HG02870 (cell line): ENCODE measurements around the gene TDRKH.

Experiments used
- ATAC-seq: cut with Tn5 transposase; IDR thresholded peaks from one replicate; pipeline ENCODE4 v1.9.1; 2021; ENCODE audit warnings: mild to moderate bottlenecking, moderate library complexity; ENCODE audit not compliant: unreplicated experiment

The TDRKH gene

DNA sequence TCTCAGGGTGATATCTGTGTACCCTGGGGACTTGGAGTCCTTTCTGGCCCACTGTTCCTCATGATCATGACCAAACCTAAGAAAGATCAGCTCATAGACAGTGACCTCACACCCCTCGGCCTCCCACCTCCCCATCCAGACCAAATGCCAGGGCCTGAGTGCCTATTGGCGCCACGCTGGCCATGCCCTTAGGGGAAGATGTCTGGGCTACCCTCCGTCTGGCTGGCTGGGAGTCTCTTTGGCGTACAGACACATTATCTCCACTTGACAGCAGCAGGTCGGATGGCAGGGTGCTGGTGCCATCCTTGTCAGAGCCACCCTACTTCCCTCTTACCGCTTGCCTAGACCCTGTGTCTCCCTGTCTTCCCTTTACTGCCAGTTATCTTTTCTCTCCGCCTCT, 32.9 kb upstream of the TDRKH start:
- no peak for ATAC-seq

DNA sequence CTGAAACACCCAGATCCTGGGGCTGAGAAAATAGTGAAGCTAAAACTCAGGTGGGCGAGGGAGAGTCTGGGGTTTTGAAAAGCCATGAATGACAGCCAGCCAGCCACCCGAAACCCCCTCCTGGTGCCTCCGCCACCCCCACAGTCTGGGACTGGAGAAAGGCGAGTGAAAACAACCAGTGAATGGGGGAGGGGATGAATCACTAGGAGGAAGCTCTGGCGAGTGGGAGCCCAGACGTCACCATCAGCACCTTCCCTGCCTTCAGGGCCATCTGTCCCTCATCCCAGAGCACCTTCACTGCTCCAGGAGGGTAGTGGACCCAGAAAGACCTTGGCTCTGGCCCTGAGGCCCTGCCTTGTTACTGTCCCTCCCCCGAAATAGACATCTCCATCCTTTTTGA, 32.1 kb upstream of the TDRKH start:
- no peak for ATAC-seq

DNA sequence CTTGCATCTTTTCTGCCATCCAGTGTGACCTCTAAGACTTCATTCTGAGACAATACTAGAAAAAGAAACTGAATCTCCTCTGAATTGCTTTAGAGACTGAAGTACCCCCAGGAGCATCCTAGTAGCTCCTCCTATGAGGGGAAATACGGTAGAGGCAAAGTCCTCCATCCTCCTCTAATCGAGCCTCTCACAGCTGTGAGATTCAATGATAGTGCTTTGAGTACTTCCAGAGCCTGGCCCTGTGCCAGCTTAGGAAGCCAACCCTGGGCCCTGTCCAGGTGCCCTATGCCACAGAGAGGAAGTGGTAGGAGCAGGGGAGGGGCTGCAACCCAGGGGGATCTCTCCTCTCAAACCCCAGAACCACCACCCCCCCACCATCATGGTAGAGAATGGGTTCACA, 30.6 kb upstream of the TDRKH start:
- no peak for ATAC-seq

DNA sequence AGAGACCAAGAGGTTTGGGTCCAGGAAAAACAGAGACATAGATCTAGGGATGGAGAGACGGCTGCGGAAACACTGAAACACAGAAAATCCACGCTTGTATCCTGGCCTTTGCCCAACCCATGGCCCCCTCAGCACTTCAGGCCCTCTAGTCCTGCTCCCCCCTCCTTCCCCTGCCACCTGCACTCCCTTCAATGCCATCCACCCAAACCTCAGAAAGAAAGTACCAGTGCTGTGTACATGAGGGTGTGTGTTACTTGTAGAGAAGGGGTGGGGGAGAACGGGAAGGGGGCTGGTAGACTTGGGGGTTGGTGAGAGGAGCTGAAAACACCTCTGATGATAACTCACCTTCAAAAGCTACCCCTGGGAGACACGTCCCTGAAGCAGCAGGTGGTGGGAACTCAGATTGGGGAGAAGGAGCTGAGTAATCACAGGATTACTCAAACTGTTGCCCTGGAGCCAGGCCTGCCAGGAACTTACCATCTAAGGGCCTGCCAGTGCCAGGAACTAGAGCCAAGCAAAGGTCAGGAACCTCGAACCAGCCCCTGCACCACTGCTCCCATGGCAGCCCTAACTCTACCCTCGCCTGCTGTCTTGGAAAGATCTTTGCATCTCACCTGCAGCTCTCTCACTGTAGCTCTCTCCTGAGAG, 29.8 kb upstream of the TDRKH start:
- no peak for ATAC-seq

DNA sequence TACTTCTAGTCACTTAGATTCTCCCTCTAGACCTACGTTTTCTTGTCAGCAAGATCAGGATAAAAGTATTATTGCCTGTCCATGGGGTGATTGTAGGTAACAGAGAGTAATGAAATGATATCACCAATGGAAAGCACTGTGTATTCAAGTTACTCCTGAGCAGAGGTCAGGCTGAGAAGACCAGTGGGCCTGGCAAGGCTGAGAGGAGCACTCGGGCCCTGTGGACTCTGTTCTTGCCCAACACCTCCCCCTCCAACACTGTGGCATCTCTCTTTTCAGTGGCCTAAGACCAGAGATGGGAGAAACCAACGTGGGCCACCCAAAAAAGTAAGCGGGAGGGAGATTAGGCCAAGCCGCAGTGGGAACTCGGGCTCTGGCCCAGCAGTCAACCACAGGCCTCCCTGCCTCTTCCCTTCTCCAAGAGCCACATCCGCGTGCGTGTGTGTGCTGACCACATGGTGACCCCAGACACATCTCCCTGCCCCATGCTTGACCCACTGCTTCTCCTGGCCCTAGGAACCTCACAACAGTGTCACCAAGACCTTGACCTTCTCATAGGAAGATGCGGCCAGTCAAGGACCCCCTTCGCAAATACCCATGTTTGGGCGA, 29.0 kb upstream of the TDRKH start:
- no peak for ATAC-seq

DNA sequence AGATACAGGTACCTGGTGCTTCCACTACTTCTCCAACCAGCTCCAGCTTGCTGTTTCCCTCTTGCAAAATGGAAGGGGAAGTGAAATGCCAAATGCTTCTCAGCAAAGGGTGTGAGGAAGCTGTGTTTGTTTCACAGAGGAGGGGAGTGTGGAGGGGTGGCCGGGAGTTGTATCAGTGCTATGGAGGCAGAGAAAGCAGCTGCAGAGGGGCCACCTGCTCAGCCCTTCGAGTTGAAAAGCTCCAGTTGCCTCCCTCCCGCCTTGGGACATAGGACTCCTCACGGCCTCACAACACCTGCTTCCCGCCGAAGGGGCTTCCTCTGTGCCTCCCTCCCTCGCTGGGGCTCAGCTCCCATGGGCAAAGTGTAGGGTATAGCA, 27.0 kb upstream of the TDRKH start:
- no peak for ATAC-seq

DNA sequence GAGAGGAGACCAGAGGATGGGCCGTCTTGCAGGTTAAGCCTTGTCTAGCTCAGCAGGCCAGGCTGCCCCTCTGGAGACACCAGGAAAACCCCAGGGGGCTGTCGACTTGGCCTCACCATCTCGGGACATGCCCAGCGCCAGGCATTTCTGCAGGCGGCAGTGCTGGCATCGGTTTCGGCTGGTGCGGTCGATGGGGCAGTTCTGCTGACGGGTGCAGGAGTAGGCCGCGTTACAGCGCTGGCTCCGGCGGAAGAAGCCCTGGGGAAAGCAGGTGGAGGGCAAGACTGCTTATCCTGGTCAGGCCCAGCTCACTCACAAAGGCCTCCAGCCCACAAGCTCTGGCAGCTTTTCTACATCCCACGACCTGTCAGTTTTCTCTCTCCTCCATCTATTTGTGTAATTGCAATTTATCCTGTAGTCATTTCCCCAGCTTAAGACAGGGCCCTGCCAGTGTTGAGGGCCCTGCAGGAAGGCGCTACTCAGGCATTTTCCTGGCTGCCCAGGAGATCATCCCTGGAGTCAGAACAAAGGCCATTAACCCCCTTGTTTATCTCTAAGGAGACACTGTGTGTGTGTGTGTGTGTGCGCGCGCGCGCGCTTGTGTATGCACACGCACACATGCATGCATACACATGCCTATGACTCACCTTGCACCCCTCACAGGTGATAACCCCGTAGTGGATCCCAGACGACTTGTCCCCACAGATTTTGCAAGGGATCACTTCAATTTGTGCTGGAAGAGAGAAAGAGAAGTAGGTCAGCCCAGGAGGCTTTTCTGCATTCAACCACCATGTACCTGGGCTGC, 26.4 kb upstream of the TDRKH start:
- ATAC-seq, result no peak

DNA sequence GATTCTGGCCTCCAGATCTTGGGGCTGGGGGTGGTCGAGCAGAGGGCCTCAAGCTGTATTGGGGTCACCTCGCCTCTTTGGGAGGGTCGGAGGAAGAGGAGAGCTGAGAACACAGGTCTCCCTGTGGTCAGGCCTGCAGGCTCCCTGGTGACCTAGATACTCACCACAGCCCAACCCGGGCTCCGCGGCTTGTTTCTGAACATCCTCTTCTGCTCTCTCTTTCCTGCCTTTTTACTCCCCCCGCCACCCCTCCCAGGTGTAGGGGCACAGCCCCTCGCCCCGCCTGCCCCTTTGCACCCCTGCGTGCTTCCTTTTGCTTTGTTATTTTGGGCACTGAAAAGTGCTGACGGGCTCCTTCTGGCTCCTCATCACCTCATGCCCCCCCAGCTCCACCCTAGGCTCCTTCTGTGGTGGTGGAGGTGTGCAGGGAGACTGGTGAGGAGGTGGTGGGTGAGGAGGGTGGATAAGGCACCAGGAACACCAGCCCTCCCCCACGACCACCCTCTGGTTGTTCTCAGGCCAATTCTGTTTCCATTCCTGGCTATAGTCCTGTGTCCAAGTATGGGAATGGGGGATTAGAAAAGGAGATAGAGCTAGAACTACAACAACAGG, 25.5 kb upstream of the TDRKH start:
- no peak for ATAC-seq

DNA sequence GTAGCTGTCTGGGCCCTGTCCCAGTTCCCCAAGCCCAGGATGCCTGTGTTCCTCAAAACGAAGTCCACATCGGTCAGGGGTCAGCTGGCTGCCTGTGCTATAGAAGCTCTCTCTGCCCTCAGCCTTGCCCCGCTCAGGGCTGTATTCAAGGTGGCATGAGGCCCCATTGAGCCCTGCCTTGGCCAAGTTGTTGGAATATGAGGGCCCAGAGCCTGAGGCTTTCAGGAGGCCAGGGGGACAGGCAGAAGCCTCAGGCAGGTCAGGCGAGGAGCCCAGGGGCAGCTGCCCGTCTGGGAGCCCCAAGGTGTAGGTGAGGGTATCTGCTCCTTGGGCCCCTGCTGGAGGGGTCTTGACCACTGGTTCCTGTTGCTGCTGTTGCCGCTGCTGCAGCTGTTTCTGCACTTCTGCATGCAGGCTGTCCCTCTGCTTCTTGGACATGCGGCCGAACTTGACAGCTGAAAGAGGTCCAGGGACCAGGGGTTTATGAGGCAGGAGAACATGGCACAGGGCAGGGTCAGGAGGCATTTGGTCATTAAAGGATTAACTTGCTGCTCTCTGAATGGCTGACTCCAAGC, 24.8 kb upstream of the TDRKH start:
- no peak for ATAC-seq

DNA sequence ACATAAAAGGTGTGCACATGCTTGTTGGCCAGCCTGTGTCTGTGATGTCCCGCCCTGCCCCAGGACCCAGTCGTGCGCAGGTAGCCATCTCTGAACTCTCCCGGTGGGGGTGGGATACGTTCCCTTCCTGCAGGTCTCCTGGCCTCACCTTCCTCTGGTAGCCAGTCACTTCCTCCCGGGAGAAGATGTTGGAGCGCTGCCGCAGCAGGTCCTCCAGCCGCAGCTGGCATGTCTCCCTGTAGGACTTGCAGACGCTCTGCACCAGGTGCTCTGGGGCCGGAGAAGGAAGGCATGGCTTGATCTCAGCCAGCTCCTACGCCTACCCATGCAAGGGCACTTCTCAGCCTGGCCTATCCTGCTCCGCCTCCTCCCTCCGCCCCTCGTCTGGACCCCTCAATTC, 24.1 kb upstream of the TDRKH start:
- no peak for ATAC-seq

DNA sequence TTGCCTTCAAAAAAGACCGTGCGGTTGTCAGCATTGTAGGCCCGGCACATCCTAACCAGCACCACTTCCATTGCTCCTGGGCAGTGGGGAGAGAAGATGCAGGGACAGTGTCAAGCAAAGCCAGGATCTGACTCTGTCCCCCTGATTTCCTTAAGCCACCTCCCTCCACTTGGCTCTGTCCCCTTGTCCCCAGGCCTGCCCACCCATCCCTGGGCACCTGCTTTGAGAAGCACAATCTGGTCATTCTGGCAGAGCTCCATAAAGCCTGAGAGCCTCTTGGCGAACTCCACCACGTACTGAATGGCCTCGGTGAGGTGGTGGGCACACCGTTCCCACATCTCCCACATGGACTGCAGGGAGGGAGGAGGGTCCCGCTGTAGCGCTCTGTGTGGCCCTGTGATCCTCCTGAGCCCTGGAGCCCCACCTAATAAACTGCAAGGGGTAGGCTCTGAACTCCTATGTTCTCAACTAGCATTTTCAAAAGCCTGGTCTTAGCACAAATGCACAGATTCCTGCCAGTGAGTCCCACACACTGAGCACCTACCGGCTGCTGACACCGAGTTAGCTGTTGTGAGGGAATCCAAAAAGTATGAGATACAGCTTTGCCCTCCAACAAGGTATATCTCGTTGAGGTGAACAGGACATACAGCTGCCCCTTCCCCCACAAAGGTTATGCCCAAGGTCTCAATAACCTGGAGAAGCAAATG, 23.1 kb upstream of the TDRKH start:
- ATAC-seq, result no peak

DNA sequence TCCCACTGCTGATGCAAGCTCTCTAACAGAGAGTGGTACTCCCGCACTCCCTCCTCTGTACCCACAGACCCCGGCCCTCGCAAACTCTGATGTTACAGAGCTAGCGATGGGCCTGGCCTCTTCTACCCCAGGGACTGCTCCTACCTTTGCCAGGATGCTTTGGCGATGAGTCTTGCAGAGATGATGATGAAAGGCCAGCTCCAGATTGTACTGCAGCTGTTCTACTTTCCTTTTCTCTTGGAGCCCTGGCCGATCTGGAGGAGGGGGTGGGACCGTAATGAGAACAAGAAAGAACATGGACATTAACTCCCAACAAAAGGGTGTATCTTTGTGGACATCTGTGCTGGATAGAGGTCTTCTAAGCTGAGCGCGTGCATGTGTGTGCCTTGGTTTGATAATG, 20.9 kb upstream of the TDRKH start:
- ATAC-seq, result no peak

DNA sequence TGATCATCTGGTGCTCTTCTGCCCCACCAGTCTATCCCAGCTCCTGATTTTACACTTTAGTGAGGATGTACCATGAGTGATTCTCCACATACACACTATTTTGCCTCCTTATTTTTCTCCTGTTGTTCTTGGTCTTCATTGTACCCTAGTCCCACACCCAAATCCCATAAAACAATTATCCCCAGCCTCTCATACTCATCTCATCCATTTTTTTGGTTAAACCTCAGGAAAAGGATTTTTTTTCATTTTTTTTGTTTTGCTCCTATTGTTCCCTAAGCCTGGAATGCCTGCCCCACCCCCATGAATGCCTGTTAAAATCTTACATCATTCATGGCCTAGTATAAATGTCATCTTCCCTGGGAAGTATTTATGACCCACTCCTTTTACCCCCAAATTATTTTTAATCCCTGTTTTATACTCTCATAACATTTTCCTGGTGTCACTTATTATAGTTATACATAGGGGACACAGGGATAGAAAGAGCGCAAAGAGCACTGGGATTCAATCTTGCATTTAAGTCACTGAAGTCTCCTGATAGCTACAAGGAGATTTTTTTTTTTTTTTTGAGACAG, 19.8 kb upstream of the TDRKH start:
- no peak for ATAC-seq

DNA sequence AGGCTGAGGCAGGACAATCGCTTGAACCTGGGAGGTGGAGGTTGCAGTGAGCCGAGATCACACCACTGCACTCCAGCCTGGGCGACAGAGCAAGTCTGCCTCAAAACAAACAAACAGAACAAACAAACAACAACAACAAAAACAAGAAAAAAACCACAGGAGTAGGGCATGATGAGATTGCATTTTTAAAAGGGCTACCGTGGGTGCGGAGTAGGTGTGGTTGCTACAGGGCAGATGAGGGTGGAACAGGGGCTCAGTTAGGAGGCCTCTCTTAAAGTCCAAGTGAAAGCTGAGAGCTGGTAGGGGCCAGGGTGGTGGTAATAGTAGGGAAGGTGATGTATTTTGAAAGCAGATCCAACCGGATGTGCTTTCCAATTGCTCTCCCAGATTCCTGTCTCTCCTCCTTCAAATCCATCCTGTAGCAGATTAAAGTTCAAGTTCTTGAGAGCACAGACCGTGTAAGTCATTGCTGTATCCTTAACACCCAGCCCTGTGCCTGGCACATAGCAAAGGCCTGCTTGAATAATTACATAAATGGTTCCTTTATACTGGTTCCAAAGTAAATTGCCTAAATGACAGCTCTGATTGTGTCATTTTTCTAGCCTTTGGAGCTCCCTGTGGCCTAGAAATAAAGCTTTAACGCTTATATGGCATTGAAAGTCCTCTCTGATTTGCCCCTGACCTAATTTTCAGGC, 19.1 kb upstream of the TDRKH start:
- ATAC-seq, result no peak

DNA sequence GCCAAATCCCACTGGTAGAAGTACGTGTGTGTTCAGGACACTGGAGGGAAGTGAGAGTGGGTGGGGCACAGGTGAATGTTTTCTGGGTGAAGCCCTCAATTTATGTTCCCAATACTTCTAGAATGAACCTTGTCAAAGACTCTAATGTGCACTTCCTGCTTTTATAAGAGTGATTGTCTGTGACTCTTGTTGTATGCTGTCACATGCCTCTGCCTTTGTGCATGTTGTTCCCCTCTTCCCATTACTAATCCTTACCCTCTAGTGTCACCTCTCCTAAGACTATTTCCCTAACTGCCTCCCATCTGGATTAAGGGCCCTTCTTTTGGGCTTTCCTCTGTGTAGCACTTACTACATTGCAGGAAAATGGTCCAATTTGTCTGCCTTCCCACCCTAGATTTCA, 17.5 kb upstream of the TDRKH start:
- ATAC-seq, result no peak

DNA sequence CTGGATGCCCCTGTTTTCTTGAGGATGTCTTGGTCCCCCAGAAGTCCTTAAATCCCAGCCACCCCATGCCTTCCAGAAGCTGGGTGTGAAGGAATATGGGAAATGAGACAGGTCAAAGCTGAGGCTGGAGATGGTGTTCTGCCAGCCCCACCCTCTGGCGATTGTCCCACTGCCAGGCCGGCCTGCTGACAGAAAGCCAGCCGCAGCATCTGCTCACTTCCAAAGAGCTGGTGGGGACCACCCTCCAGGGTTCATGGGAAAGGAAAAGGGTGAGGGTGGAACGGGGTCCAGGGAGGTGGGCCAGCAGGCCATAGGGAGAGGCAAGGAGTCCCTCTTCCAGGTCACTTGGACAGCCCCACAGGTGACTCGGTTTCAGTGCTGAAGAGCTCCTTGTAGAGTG, 16.8 kb upstream of the TDRKH start:
- ATAC-seq, result no peak

DNA sequence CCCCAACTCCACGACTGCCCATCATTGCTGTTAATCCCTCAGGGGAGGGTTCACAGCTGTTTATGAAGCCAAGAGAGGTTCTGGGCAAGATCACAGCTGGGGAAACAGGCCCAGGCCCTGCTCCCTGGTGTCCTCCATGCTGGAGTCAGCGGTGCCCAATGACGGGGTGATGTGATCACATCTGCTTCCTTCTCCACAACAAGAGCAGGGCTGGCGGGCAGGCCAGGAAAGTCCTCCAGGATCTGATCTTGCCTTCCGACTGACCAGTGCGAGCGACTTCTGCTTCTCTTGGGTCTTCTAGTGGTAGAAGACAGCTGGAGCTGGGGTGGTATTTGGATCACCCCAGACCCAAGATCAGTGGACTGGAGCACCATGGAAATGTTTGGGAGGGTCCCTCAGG, 15.9 kb upstream of the TDRKH start:
- no peak for ATAC-seq

DNA sequence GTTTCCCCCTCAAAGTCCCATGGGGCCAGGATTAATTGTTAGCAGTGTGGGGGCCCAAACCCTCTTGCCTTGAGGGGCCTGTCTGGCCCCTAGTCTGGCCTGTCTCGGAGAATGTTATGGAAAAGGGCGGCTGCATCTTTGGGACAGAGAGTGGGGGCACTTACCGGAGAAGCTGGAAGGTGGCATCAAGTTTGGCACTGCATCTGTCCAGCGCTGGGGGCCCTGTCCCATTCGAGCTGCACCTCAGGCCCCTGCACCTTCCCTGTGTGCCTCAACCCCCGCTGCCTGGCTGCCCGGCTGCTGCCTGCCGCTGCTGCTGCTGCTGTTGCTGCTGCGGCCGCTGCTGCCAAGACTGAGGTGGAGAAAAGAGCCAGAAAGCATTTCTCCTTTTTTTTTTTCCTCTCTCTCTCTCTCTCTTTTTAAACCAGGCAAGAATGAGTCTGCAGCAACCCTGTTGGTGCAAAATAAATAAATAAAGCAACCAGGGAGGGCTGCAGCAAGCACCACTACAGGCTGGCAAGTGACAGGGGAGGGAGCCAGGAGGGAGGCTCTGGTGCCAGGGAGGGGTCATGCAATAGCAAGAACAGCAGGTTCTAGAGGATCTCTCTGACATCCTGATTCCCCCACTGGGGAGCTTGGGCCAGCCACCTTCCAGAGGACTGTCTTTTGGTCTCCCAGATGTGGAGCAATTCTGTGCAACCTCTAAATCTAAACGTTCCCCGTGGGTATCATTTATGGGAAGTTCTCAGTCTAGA, 14.9 kb upstream of the TDRKH start, which contains the start of gene LINGO4:
TSS of gene LINGO4 (minus strand) at position 354 of the 755 bp plus-strand sequence. CDS start 2,715 bp downstream, outside the sequence.
- no peak for ATAC-seq

DNA sequence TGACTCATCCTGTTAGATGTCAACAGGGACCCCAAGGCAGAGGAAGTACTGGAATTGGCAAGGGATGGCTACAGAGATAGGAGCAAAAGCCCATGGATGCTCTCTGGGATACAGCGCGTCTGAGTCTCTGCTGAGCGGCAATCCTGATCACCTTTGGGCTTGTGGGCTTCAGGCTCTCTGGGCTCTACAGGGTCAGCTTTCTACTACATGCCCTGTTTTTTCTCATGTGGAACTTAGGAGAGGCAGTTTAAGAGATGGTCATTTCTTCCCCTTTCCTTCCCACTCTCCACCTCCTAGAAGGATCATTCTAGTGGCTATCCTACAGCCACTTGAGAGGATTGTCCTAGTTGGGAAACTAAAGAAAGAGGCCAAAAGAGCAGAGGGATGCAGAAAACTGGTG, 13.6 kb upstream of the TDRKH start:
- no peak for ATAC-seq
